Ectodermal cell (in vitro differentiated cells): ENCODE measurements around the gene SLC9A9.
"Not testable (repeated sequence)": the region's sequence is repeated elsewhere in the genome, so short reads cannot be mapped to it uniquely, and the experiment has no call there.

Experiments used
- H3K27ac ChIP-seq: 2 replicates; pipeline ENCODE4 v1.7.0; 2013; ENCODE audit warnings: mild to moderate bottlenecking, low read depth, low read length; ENCODE audit not compliant: insufficient read depth, poor library complexity, severe bottlenecking
- H3K27me3 ChIP-seq: 2 replicates; pipeline ENCODE4 v1.7.0; 2013; ENCODE audit warnings: mild to moderate bottlenecking, low read length; ENCODE audit not compliant: insufficient read depth, control insufficient read depth, poor library complexity, severe bottlenecking
- H3K36me3 ChIP-seq: one replicate; pipeline ENCODE4 v1.7.0; 2013; ENCODE audit warnings: low read length; ENCODE audit not compliant: control insufficient read depth, insufficient read depth
- H3K4me1 ChIP-seq: one replicate; pipeline ENCODE4 v1.7.0; 2013; ENCODE audit warnings: low read length; ENCODE audit not compliant: control insufficient read depth, insufficient read depth
- H3K4me3 ChIP-seq: 2 replicates; pipeline ENCODE4 v1.7.0; 2013; ENCODE audit warnings: low read depth, low read length, control low read depth; ENCODE audit not compliant: insufficient read depth
- H3K9me3 ChIP-seq: 2 replicates; pipeline ENCODE4 v1.7.0; 2013; ENCODE audit warnings: mild to moderate bottlenecking, low read length, moderate library complexity; ENCODE audit not compliant: control insufficient read depth
- WGBS, 2 experiments: methylation state at CpG; one replicate each; pipeline ENCODE4 v1.1.7; 2013; ENCODE audit warnings: missing lambda C conversion rate in 2 of 2; 5-methylcytosine and 5-hydroxymethylcytosine counted together

Gene SLC9A9

GRCh38 chr3:143875546-143875945 is 27.3 kb upstream of the SLC9A9 start:
- Histone ChIP-seq H3K4me3 (no peak overlapping the region), H3K36me3 (no peaks in the 10 kb centered on the region), H3K27me3 (no peaks in the 10 kb centered on the region), H3K9me3 (no peaks in the 10 kb centered on the region), H3K27ac (no peak overlapping the region), H3K4me1 (no peaks in the 10 kb centered on the region)

- 87 to 93% methylated on average over 4 to 5 of the region's 5 CpGs for WGBS, 2 experiments
- H3K27ac ChIP-seq, H3K36me3 ChIP-seq, H3K27me3 ChIP-seq, H3K4me3 ChIP-seq, H3K4me1 ChIP-seq, H3K9me3 ChIP-seq: not testable (repeated sequence)
Observed at GRCh38 chr3:143873553-143873952, 25.3 kb upstream of the SLC9A9 start.

- H3K36me3 ChIP-seq: no peaks in the 10 kb centered on the region
- no peak overlapping the region for H3K4me3 ChIP-seq
- no peaks in the 10 kb centered on the region for H3K27me3 ChIP-seq
- H3K27ac ChIP-seq: no peak overlapping the region
- H3K9me3 ChIP-seq: no peaks in the 10 kb centered on the region
- no peaks in the 10 kb centered on the region for H3K4me1 ChIP-seq
- 100% methylated on average over 1 of the region's 1 CpG; no CpG with 5 or more reads in 1 of the 2 experiments for WGBS, 2 experiments
Observed at GRCh38 chr3:143865302-143865701, 17.0 kb upstream of the SLC9A9 start.

- Histone ChIP-seq H3K27me3 (no peaks in the 10 kb centered on the region), H3K27ac (no peak overlapping the region), H3K4me1 (no peaks in the 10 kb centered on the region), H3K4me3 (no peak overlapping the region), H3K9me3 (no peaks in the 10 kb centered on the region), H3K36me3 (no peaks in the 10 kb centered on the region)
- WGBS, 2 experiments: 89 to 95% methylated on average over 3 of the region's 3 CpGs
Observed at GRCh38 chr3:143859465-143860203, 11.4 kb upstream of the SLC9A9 start.

- no peak overlapping the region for H3K4me3 ChIP-seq
- no peaks in the 10 kb centered on the region for H3K4me1 ChIP-seq
- no peaks in the 10 kb centered on the region for H3K9me3 ChIP-seq
- H3K36me3 ChIP-seq: no peaks in the 10 kb centered on the region
- no peak overlapping the region for H3K27ac ChIP-seq
- H3K27me3 ChIP-seq: no peaks in the 10 kb centered on the region
- 95 to 96% methylated on average over 6 to 9 of the region's 9 CpGs for WGBS, 2 experiments
Observed at GRCh38 chr3:143856252-143856970, 8.1 kb upstream of the SLC9A9 start.

GRCh38 chr3:143855183-143855582 is 6.9 kb upstream of the SLC9A9 start:
- Histone ChIP-seq H3K36me3 (no peaks in the 10 kb centered on the region), H3K9me3 (no peaks in the 10 kb centered on the region), H3K27me3 (no peaks in the 10 kb centered on the region), H3K4me3 (no peak overlapping the region), H3K4me1 (no peaks in the 10 kb centered on the region), H3K27ac (no peak overlapping the region)
- WGBS, 2 experiments: 82 to 91% methylated on average over 3 of the region's 3 CpGs

GRCh38 chr3:143851331-143852017 is 3.2 kb upstream of the SLC9A9 start:
- no peaks in the 10 kb centered on the region for H3K9me3 ChIP-seq
- peaks cover 10% of the 10 kb centered on the region for H3K4me1 ChIP-seq
- H3K4me3 ChIP-seq: no peak overlapping the region
- 93 to 94% methylated on average over 5 of the region's 5 CpGs for WGBS, 2 experiments
- no peak overlapping the region for H3K27ac ChIP-seq
- no peaks in the 10 kb centered on the region for H3K27me3 ChIP-seq
- no peaks in the 10 kb centered on the region for H3K36me3 ChIP-seq

GRCh38 chr3:143850877-143851276 is 2.6 kb upstream of the SLC9A9 start:
- H3K27ac ChIP-seq: no peak overlapping the region
- H3K4me1 ChIP-seq: peaks cover 10% of the 10 kb centered on the region
- H3K27me3 ChIP-seq: no peaks in the 10 kb centered on the region
- no peak overlapping the region for H3K4me3 ChIP-seq
- H3K9me3 ChIP-seq: no peaks in the 10 kb centered on the region
- no peaks in the 10 kb centered on the region for H3K36me3 ChIP-seq

GRCh38 chr3:143849854-143850549 is 1.7 kb upstream of the SLC9A9 start:
- Histone ChIP-seq H3K4me3 (no peak overlapping the region), H3K27ac (no peak overlapping the region)
- WGBS, 2 experiments: 74 to 100% methylated on average over 2 to 4 of the region's 4 CpGs

GRCh38 chr3:143848704-143849103 is 436 bp upstream of the SLC9A9 start:
- Histone ChIP-seq H3K27ac (no peak overlapping the region), H3K9me3 (no peaks in the 10 kb centered on the region), H3K4me1 (peaks cover 10% of the 10 kb centered on the region), H3K4me3 (no peak overlapping the region), H3K36me3 (no peaks in the 10 kb centered on the region), H3K27me3 (no peaks in the 10 kb centered on the region)
- 71 to 78% methylated on average over 2 of the region's 2 CpGs for WGBS, 2 experiments

More at GRCh38 chr3:143849854-143850549, 1.7 kb upstream of the SLC9A9 start:
- Histone ChIP-seq H3K4me1 (peaks cover 10% of the 10 kb centered on the region), H3K9me3 (no peaks in the 10 kb centered on the region), H3K27me3 (no peaks in the 10 kb centered on the region), H3K36me3 (no peaks in the 10 kb centered on the region)
